Fibroblast of lung (primary cell): Measurements from ENCODE around the gene XPC. TPM values are rescaled to one million over a fixed set of nuclear protein-coding genes. Genes with fewer than 3 reads are reported as not detected.

Experiments used
- DNase-seq, 2 donors: peaks; one replicate each; pipeline versions ENCODE4 v3.0.0 to v3.0.0-alpha.2; 2010; ENCODE audit warnings: low read depth in 2 of 2
- H2AFZ ChIP-seq: 2 replicates; pipeline ENCODE4 v1.5.1; 2012; ENCODE audit warnings: low read length, control low read depth, inconsistent platforms
- H3K27ac ChIP-seq: 2 replicates; pipeline ENCODE4 v1.5.1; 2011; ENCODE audit warnings: low read length, control low read depth; ENCODE audit not compliant: insufficient read depth
- H3K27me3 ChIP-seq: 2 replicates; pipeline ENCODE4 v1.5.1; 2011; ENCODE audit warnings: mild to moderate bottlenecking, low read length; ENCODE audit not compliant: control insufficient read depth, insufficient read depth
- H3K36me3 ChIP-seq: 2 replicates; pipeline ENCODE4 v1.5.1; 2011; ENCODE audit warnings: low read length; ENCODE audit not compliant: control insufficient read depth, insufficient read depth
- H3K4me1 ChIP-seq: 2 replicates; pipeline ENCODE4 v1.5.1; 2011; ENCODE audit warnings: low read length; ENCODE audit not compliant: control insufficient read depth, insufficient read depth; ENCODE audit errors: extremely low read depth
- H3K4me2 ChIP-seq: 2 replicates; pipeline ENCODE4 v1.5.1; 2011; ENCODE audit warnings: low read length, control low read depth; ENCODE audit not compliant: insufficient read depth; ENCODE audit errors: extremely low read depth
- H3K4me3 ChIP-seq, 4 experiments: fragments of 200-600 bp in 1 of 4; sonication (generic) in 1 of 4; replicated peaks in 1 of 4; 2 replicates each; pipeline ENCODE4 v1.5.1; 2011 to 2016; ENCODE audit warnings: low read length in 4 of 4, low read depth in 3 of 4, mild to moderate bottlenecking in 3 of 4, control low read depth in 2 of 4, inconsistent platforms in 1 of 4, mixed read lengths in 1 of 4; ENCODE audit not compliant: insufficient read depth in 1 of 4; ENCODE audit errors: control extremely low read depth in 1 of 4
- H3K79me2 ChIP-seq: 2 replicates; pipeline ENCODE4 v1.5.1; 2012; ENCODE audit warnings: mild to moderate bottlenecking, low read length, inconsistent platforms; ENCODE audit not compliant: control insufficient read depth, insufficient read depth
- H3K9ac ChIP-seq: 2 replicates; pipeline ENCODE4 v1.5.1; 2011; ENCODE audit warnings: mild to moderate bottlenecking, low read length, control low read depth; ENCODE audit not compliant: insufficient read depth
- H3K9me3 ChIP-seq: 2 replicates; pipeline ENCODE4 v1.5.1; 2012; ENCODE audit warnings: low read depth, low read length; ENCODE audit not compliant: control insufficient read depth, insufficient read depth
- H4K20me1 ChIP-seq: 2 replicates; pipeline ENCODE4 v1.5.1; 2011; ENCODE audit warnings: low read length; ENCODE audit not compliant: control insufficient read depth, insufficient read depth; ENCODE audit errors: extremely low read depth
- CTCF ChIP-seq, 2 donors: IDR thresholded peaks in 1 of 2; conservative IDR thresholded peaks in 1 of 2; 1 replicate in 1 of 2; 2 replicates in 1 of 2; pipeline ENCODE4 v1.5.1; 2011 to 2012; ENCODE audit warnings: low read length in 2 of 2, control low read depth in 1 of 2, inconsistent platforms in 1 of 2, low read depth in 1 of 2, mild to moderate bottlenecking in 1 of 2
- EZH2 ChIP-seq: IDR thresholded peaks from 2 replicates; pipeline ENCODE4 v1.5.1; 2012; ENCODE audit warnings: low read length, control low read depth, mild to moderate bottlenecking; ENCODE audit errors: missing control alignments
- polyA plus RNA-seq, 2 donors: library from polyadenylated mRNA; depleted of rRNA in 1 of 2; stranded (reverse) in 1 of 2; unstranded in 1 of 2; fragments of >200 nt; gene quantifications; 2 replicates each; pipeline ENCODE4 v1.2.1, GENCODE V29; 2011 to 2012; ENCODE audit warnings: missing spikeins in 1 of 2
- total RNA-seq: library from RNA; depleted of rRNA; stranded (reverse); fragments of >200 nt; gene quantifications from 2 replicates; pipeline ENCODE4 v1.2.1, GENCODE V29; 2014

The XPC gene
- total and polyA plus RNA-seq, 2 donors (not counting 1 experiment from before 2014, with no cell fraction given), result 18.4 to 95.6 TPM

DNA sequence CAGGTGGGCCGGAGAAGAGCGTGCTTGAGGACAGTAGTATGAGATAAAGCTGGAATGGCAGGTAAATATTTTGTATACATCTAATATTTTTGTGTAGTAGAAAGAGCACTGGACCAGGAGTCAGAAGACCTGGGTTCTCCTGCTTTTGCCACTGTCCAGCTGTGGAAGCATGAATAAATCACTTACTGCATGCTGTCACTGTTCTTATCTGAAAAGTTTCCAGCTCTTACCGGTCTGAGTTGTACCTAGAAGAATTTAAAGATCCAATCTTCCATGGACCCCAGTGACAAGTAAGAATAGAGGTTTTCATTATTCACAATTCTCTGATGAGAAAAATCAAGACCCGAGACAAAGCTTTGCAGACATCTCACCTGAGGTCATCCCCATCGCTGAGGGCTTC, 5.9 kb downstream of the XPC start:
- H3K9ac ChIP-seq, result no peak overlapping the region
- H4K20me1 ChIP-seq, result no peaks in the 10 kb centered on the region
- H3K27me3 ChIP-seq, result no peaks in the 10 kb centered on the region
- H3K4me3 ChIP-seq, result no peak overlapping the region
- no peak for DNase-seq
- H3K4me1 ChIP-seq, result peaks cover 4% of the 10 kb centered on the region
- no peak overlapping the region for H3K27ac ChIP-seq
- H3K36me3 ChIP-seq, result peaks cover 20% of the 10 kb centered on the region
- no peaks in the 10 kb centered on the region for H3K9me3 ChIP-seq
- TF ChIP-seq EZH2, result no peak
- TF ChIP-seq CTCF (conservative IDR thresholded peaks at IDR 0.05 in 1 of 2, IDR thresholded peaks at IDR 0.05 in 1 of 2; ENCODE audit: low read depth in 1 of 2, low read length in 2 of 2), result no peak
- H2AFZ ChIP-seq, result no peak overlapping the region
- peaks cover 33% of the 10 kb centered on the region for H3K79me2 ChIP-seq
- H3K4me2 ChIP-seq, result no peak overlapping the region

- Histone ChIP-seq H3K9ac (no peak overlapping the region), H3K4me2 (no peak overlapping the region), H3K9me3 (no peaks in the 10 kb centered on the region), H3K4me1 (peaks cover 4% of the 10 kb centered on the region), H3K27ac (peak overlapping the region; percentile 48), H4K20me1 (no peaks in the 10 kb centered on the region), H3K36me3 (peaks cover 23% of the 10 kb centered on the region), H2AFZ (no peak overlapping the region), H3K27me3 (no peaks in the 10 kb centered on the region), H3K4me3 (no peak overlapping the region), H3K79me2 (peaks cover 15% of the 10 kb centered on the region)
- peak; percentile 50 to 84 for DNase-seq
- TF ChIP-seq EZH2 (no peak), CTCF (conservative IDR thresholded peaks at IDR 0.05 in 1 of 2, IDR thresholded peaks at IDR 0.05 in 1 of 2; ENCODE audit: low read depth in 1 of 2, low read length in 2 of 2) (no peak)
These were observed 7.8 kb downstream of the XPC start for GRCh38 chr3:14170531-14171159.

DNA sequence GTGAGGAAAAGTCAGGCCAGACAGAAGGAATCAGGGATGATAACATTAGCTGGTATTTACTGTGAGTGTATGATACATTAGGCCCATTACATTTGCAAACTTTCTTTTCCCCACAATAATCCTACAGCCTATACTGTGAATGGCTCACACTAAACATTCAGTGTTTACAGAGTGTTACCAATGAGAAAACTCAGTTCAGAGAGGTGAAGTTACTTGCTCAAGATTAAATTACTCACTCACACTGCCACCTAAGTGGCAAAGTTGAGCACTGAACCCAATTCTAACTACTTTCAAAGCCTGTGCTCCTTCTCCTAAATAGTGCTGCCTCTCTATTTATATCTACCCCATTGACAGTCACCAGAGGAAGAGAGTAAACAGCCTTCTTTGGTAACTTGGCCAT, 8.5 kb downstream of the XPC start:
- Histone ChIP-seq H3K79me2 (peaks cover 7% of the 10 kb centered on the region), H4K20me1 (no peaks in the 10 kb centered on the region), H2AFZ (no peak overlapping the region), H3K4me3 (no peak overlapping the region), H3K4me2 (no peak overlapping the region), H3K27me3 (no peaks in the 10 kb centered on the region), H3K27ac (peak overlapping the region; percentile 48), H3K9me3 (no peaks in the 10 kb centered on the region), H3K4me1 (peaks cover 3% of the 10 kb centered on the region), H3K36me3 (peaks cover 26% of the 10 kb centered on the region), H3K9ac (no peak overlapping the region)
- TF ChIP-seq EZH2 (no peak), CTCF (conservative IDR thresholded peaks at IDR 0.05 in 1 of 2, IDR thresholded peaks at IDR 0.05 in 1 of 2; ENCODE audit: low read depth in 1 of 2, low read length in 2 of 2) (no peak)
- no peak for DNase-seq
